Neural cell (in vitro differentiated cells): ENCODE data around the gene UBA6. TPM values are rescaled to one million over a fixed set of nuclear protein-coding genes. Genes with fewer than 3 reads are reported as not detected.

Source experiments
- H2AFZ ChIP-seq: fragments of 200-600, 300-800 bp; sonication (generic), shearing (Covaris generic); 2 replicates; pipeline ENCODE4 v1.6.0; 2014; ENCODE audit warnings: low read depth, mild to moderate bottlenecking, antibody characterized with exemption, low read length, moderate library complexity
- H3F3A ChIP-seq: fragments of 200-600 bp; shearing (Covaris generic); 2 replicates; pipeline ENCODE4 v1.6.1; 2016; ENCODE audit warnings: mild to moderate bottlenecking, moderate library complexity, mixed read lengths, antibody characterized with exemption, low read length; ENCODE audit not compliant: insufficient read depth, poor library complexity, severe bottlenecking
- H3K27ac ChIP-seq: fragments of 200-600, 300-800 bp; sonication (generic), shearing (Covaris generic); 2 replicates; pipeline ENCODE4 v1.5.1; 2014; ENCODE audit warnings: mild to moderate bottlenecking, low read length, moderate library complexity
- H3K27me3 ChIP-seq: fragments of 300-800, 200-600 bp; sonication (generic), shearing (Covaris generic); 2 replicates; pipeline ENCODE4 v1.6.0; 2014; ENCODE audit warnings: mild to moderate bottlenecking, low read depth, low read length, moderate library complexity; ENCODE audit not compliant: insufficient read depth
- H3K36me3 ChIP-seq: fragments of 300-800, 200-600 bp; sonication (generic), shearing (Covaris generic); 2 replicates; pipeline ENCODE4 v1.5.1; 2014; ENCODE audit warnings: mild to moderate bottlenecking, antibody characterized with exemption, low read length, moderate library complexity; ENCODE audit not compliant: insufficient read depth
- H3K4me2 ChIP-seq: fragments of 300-800, 200-600 bp; sonication (generic), shearing (Covaris generic); 2 replicates; pipeline ENCODE4 v1.6.0; 2014; ENCODE audit warnings: mild to moderate bottlenecking, low read length
- H3K4me3 ChIP-seq: fragments of 300-800, 200-600 bp; sonication (generic), shearing (Covaris generic); 2 replicates; pipeline ENCODE4 v1.5.1; 2014; ENCODE audit warnings: mild to moderate bottlenecking, low read length, moderate library complexity
- H3K79me2 ChIP-seq: fragments of 200-600 bp; shearing (Covaris generic); replicated peaks from 2 replicates; pipeline ENCODE4 v1.6.0; 2014; ENCODE audit warnings: mild to moderate bottlenecking, low read length, moderate library complexity; ENCODE audit not compliant: insufficient read depth
- H3K9ac ChIP-seq: fragments of 300-800, 200-600 bp; sonication (generic), shearing (Covaris generic); 2 replicates; pipeline ENCODE4 v1.6.1; 2016; ENCODE audit warnings: mild to moderate bottlenecking, low read length, mixed read lengths
- H3K9me2 ChIP-seq: fragments of 200-600 bp; shearing (Covaris generic); 2 replicates; pipeline ENCODE4 v1.6.1; 2016; ENCODE audit warnings: mild to moderate bottlenecking, low read length, mixed read lengths; ENCODE audit not compliant: insufficient read depth
- H3K9me3 ChIP-seq: fragments of 200-600, 300-800 bp; sonication (generic), shearing (Covaris generic); 2 replicates; pipeline ENCODE4 v1.6.1; 2016; ENCODE audit warnings: mild to moderate bottlenecking, mixed run types, low read length, moderate library complexity, mixed read lengths
- H4K20me1 ChIP-seq: fragments of 200-600 bp; shearing (Covaris generic); 2 replicates; pipeline ENCODE4 v1.6.1; 2016; ENCODE audit warnings: mild to moderate bottlenecking, mixed run types; ENCODE audit not compliant: insufficient read depth
- EP300 ChIP-seq: fragments of 450-650 bp; conservative IDR thresholded peaks from 2 replicates; pipeline ENCODE4 v1.6.1; 2014; ENCODE audit warnings: antibody characterized with exemption, mild to moderate bottlenecking, moderate library complexity; ENCODE audit not compliant: poor library complexity, severe bottlenecking
- EZH2 ChIP-seq: fragments of 200-600, 300-800 bp; shearing (Covaris generic), sonication (generic); IDR thresholded peaks from 2 replicates; pipeline ENCODE4 v1.6.1; 2014; ENCODE audit warnings: antibody characterized with exemption, low read length, borderline replicate concordance, mild to moderate bottlenecking; ENCODE audit not compliant: insufficient read depth, poor library complexity, severe bottlenecking
- MXI1 ChIP-seq: fragments of 450-650 bp; conservative IDR thresholded peaks from 2 replicates; pipeline ENCODE4 v1.6.1; 2014; ENCODE audit warnings: antibody characterized with exemption, mild to moderate bottlenecking; ENCODE audit not compliant: poor library complexity, severe bottlenecking
- POLR2AphosphoS5 ChIP-seq: IDR thresholded peaks from 2 replicates; pipeline ENCODE4 v1.6.1; 2012
- RAD21 ChIP-seq: fragments of 450-650 bp; conservative IDR thresholded peaks from 2 replicates; pipeline ENCODE4 v1.6.1; 2014; ENCODE audit warnings: antibody characterized with exemption, mild to moderate bottlenecking, moderate library complexity
- REST ChIP-seq: IDR thresholded peaks from 2 replicates; pipeline ENCODE4 v1.6.1; 2012; ENCODE audit warnings: borderline replicate concordance
- SMC3 ChIP-seq: fragments of 450-650 bp; conservative IDR thresholded peaks from 2 replicates; pipeline ENCODE4 v1.6.1; 2014; ENCODE audit warnings: antibody characterized with exemption, mild to moderate bottlenecking, moderate library complexity; ENCODE audit not compliant: poor library complexity
- TAF1 ChIP-seq: IDR thresholded peaks from 2 replicates; pipeline ENCODE4 v1.6.1; 2012; ENCODE audit warnings: low read depth
- polyA plus RNA-seq: library from polyadenylated mRNA; depleted of rRNA; stranded (reverse); fragments of >200 nt; gene quantifications from 2 replicates; pipeline ENCODE4 v1.2.3, GENCODE V29; 2014
- TF ChIP-seq, protein P1 (sequence below): fragments of 450-650 bp; IDR thresholded peaks from 2 replicates; pipeline ENCODE4 v1.5.1; 2014; ENCODE audit warnings: antibody characterized with exemption, mild to moderate bottlenecking, moderate library complexity; ENCODE audit not compliant: poor library complexity, severe bottlenecking

The UBA6 gene
- polyA plus RNA-seq, 1 donor from 2014 or later = 126 TPM

GRCh38 chr4:67566335-67566734, 134.6 kb downstream of the UBA6 start:
- Histone ChIP-seq H3K79me2 (no peaks in the 10 kb centered on the region), H3K27me3 (no peaks in the 10 kb centered on the region), H4K20me1 (no peaks in the 10 kb centered on the region), H3K9me3 (no peaks in the 10 kb centered on the region), H3K9me2 (no peaks in the 10 kb centered on the region), H3K36me3 (no peaks in the 10 kb centered on the region), H3K4me2 (no peak overlapping the region), H3K9ac (no peak overlapping the region), H3F3A (no peaks in the 10 kb centered on the region), H2AFZ (no peak overlapping the region), H3K27ac (no peak overlapping the region), H3K4me3 (no peak overlapping the region)
- TF ChIP-seq SMC3 = no peak
- no peak for TF ChIP-seq REST
- TF ChIP-seq, protein P1, sequence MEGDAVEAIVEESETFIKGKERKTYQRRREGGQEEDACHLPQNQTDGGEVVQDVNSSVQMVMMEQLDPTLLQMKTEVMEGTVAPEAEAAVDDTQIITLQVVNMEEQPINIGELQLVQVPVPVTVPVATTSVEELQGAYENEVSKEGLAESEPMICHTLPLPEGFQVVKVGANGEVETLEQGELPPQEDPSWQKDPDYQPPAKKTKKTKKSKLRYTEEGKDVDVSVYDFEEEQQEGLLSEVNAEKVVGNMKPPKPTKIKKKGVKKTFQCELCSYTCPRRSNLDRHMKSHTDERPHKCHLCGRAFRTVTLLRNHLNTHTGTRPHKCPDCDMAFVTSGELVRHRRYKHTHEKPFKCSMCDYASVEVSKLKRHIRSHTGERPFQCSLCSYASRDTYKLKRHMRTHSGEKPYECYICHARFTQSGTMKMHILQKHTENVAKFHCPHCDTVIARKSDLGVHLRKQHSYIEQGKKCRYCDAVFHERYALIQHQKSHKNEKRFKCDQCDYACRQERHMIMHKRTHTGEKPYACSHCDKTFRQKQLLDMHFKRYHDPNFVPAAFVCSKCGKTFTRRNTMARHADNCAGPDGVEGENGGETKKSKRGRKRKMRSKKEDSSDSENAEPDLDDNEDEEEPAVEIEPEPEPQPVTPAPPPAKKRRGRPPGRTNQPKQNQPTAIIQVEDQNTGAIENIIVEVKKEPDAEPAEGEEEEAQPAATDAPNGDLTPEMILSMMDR = no peak
- TF ChIP-seq POLR2AphosphoS5 = no peak
- no peak for TF ChIP-seq TAF1
- no peak for TF ChIP-seq EP300
- TF ChIP-seq RAD21 = no peak
- TF ChIP-seq MXI1 = no peak
- TF ChIP-seq EZH2 = no peak

DNA sequence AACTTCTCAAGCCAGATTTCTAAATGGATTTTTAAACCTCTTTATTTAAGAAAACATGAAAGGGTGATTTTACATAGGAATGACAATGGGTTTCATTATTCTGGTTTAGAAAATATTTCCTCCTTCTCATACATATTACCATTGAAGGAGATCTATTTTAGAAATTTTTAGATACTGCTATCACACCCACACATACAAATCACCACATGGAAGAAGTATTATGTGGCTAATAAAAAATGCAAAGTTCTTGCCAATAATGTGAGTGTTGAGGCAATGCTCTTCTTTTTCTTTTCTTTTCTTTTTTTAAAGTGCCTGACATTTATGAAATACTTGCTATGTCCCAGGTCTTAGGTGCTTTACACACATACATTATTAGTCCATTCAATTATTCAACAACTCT, 135.7 kb downstream of the UBA6 start:
- Histone ChIP-seq H3K4me2 (no peak overlapping the region), H3K79me2 (no peaks in the 10 kb centered on the region), H2AFZ (no peak overlapping the region), H3K27me3 (no peaks in the 10 kb centered on the region), H4K20me1 (no peaks in the 10 kb centered on the region), H3K9ac (no peak overlapping the region), H3K27ac (no peak overlapping the region), H3F3A (no peaks in the 10 kb centered on the region), H3K36me3 (no peaks in the 10 kb centered on the region), H3K9me3 (no peaks in the 10 kb centered on the region), H3K9me2 (no peaks in the 10 kb centered on the region), H3K4me3 (no peak overlapping the region)
- TF ChIP-seq SMC3 (no peak), EP300 (no peak), EZH2 (no peak), POLR2AphosphoS5 (no peak), REST (no peak), RAD21 (no peak), MXI1 (no peak), TAF1 (no peak)
- TF ChIP-seq, protein P1 = no peak
